Adrenal gland (tissue), 12 donors: Measurements from ENCODE around the gene KCNAB1. TPM values are rescaled to one million over a fixed set of nuclear protein-coding genes. Genes with fewer than 3 reads are reported as not detected.

Experiments
- DNase-seq, 7 donors: peaks; one replicate each; pipeline ENCODE4 v3.0.0-alpha.2; 2019 to 2020
- H3K27ac ChIP-seq, 5 donors: fragments of 200-600 bp; sonication (generic) in 4 of 5; 1 replicate in 3 of 5; 2 replicates in 2 of 5; pipeline versions ENCODE4 v1.5.1 to v1.8.0; 2016 to 2020; ENCODE audit warnings: mild to moderate bottlenecking in 1 of 5
- H3K27me3 ChIP-seq: fragments of 200-600 bp; 2 replicates; pipeline ENCODE4 v1.8.0; 2021
- H3K36me3 ChIP-seq, 2 donors: fragments of 200-600 bp; replicated peaks in 1 of 2; 1 replicate in 1 of 2; 2 replicates in 1 of 2; pipeline versions ENCODE4 v1.5.1 to v1.8.0; 2018 to 2022
- H3K4me1 ChIP-seq, 2 donors: fragments of 200-600 bp; replicated peaks in 1 of 2; 1 replicate in 1 of 2; 2 replicates in 1 of 2; pipeline versions ENCODE4 v1.5.1 to v1.8.0; 2018 to 2021
- H3K4me3 ChIP-seq, 4 donors: fragments of 200-600 bp; sonication (generic) in 3 of 4; one replicate each; pipeline ENCODE4 v1.5.1; 2016 to 2018
- H3K9me3 ChIP-seq, 3 donors: fragments of 200-600 bp; sonication (generic) in 1 of 3; replicated peaks in 1 of 3; 1 replicate in 2 of 3; 2 replicates in 1 of 3; pipeline versions ENCODE4 v1.5.1 to v1.8.0; 2016 to 2021
- CTCF ChIP-seq, 6 experiments: fragments of 450-650 bp in 4 of 6; fragments of 200-600 bp in 2 of 6; sonication (generic) in 1 of 6; IDR thresholded peaks; 1 replicate in 5 of 6; 2 replicates in 1 of 6; pipeline versions ENCODE4 v1.5.1 to v1.8.0; 2016 to 2021; ENCODE audit warnings: antibody characterized with exemption in 6 of 6, mild to moderate bottlenecking in 2 of 6, moderate library complexity in 1 of 6
- POLR2A ChIP-seq, 2 donors: fragments of 450-650 bp; IDR thresholded peaks; one replicate each; pipeline ENCODE4 v1.6.1; 2017; ENCODE audit warnings: antibody characterized with exemption in 2 of 2, mild to moderate bottlenecking in 2 of 2, moderate library complexity in 1 of 2
- WGBS, 4 donors: extraction: QIAGEN DNeasy Blood & Tissue Kit in 2 of 4; methylation state at CpG; one replicate each; pipeline versions ENCODE4 v1.1.5 to v1.1.7; 2013 to 2017; 5-methylcytosine and 5-hydroxymethylcytosine counted together
- intact Hi-C, 2 donors: fragments of 100-400 bp; cut with DNase I; formaldehyde crosslinking; loops; one replicate each; pipeline versions ENCODE4 v1.14.1 to v1.15.0; 2022 to 2023
- polyA plus RNA-seq, 3 donors: library from polyadenylated mRNA; stranded (reverse); fragments of 200-250 nt in 2 of 3; fragments of 350-450 nt in 1 of 3; fragmentation: Illumina TruSeq in 1 of 3; extraction: RNeasy Lipid Tissue Mini Kit (QIAGEN cat#74804) in 1 of 3; gene quantifications; one replicate each; pipeline ENCODE4 v1.2.3, GENCODE V29; 2013 to 2014
- total RNA-seq, 9 donors: library from RNA; depleted of rRNA in 4 of 9; stranded (reverse); fragments of >200 nt in 4 of 9; fragments of 120-200 nt in 1 of 9; fragmentation: NEBNext Ultra II Directional in 1 of 9; extraction: Animal tissue kit (Norgen Biotek cat#: 25700) in 1 of 9; gene quantifications; one replicate each; pipeline versions ENCODE4 v1.1.0 to v1.2.4, GENCODE V29; 2013 to 2023
- donor health status: healthy with polysubstance abuse.
- donor health status: Bipolar disorder and iron deficiency.
- donor health status: DM: yes; HTN: yes; CAD: no.
- donor health status: DM: no; HTN: no; CAD: no.
- donor health status: DM: no; HTN: no; CAD: no.
- donor health status: DM: yes; HTN: yes; CAD: no.

KCNAB1 gene
- total and polyA plus RNA-seq, 12 donors, result 0.36 to 5.0 (median 1.5) TPM

- DNase-seq, result no peak
- TF ChIP-seq POLR2A (IDR thresholded peaks at IDR 0.05) (no peak), CTCF (IDR thresholded peaks at IDR 0.05) (no peak)
- WGBS, 4 donors, result 63 to 76% (median 73%) methylated on average over 1 of the region's 1 CpG
- no peaks in the 10 kb centered on the region for H3K36me3 ChIP-seq
- H3K4me3 ChIP-seq, result no peak overlapping the region
- no peak overlapping the region for H3K27ac ChIP-seq
- intact Hi-C loops, result loop anchor here in 1 of 2 donors (10.0 kb wide), 1 partner anchor 168 kb away; no protein-coding TSS in a partner anchor
- H3K9me3 ChIP-seq, result no peaks in the 10 kb centered on the region
- no peaks in the 10 kb centered on the region for H3K27me3 ChIP-seq
- no peaks in the 10 kb centered on the region for H3K4me1 ChIP-seq
Measured at GRCh38 chr3:156253150-156253549, 132.8 kb downstream of the KCNAB1 start.

- intact Hi-C loops, result loop anchor here in 1 of 2 donors (10.0 kb wide), 1 partner anchor 171 kb away; no protein-coding TSS in a partner anchor
- Histone ChIP-seq H3K27ac (no peak overlapping the region), H3K4me3 (no peak overlapping the region), H3K27me3 (no peaks in the 10 kb centered on the region), H3K4me1 (no peaks in the 10 kb centered on the region), H3K36me3 (no peaks in the 10 kb centered on the region), H3K9me3 (no peaks in the 10 kb centered on the region)
- no peak for TF ChIP-seq CTCF (IDR thresholded peaks at IDR 0.05)
- TF ChIP-seq POLR2A (IDR thresholded peaks at IDR 0.05), result no peak
- WGBS, 4 donors, result 78 to 85% (median 82%) methylated on average over 4 of the region's 4 CpGs
- DNase-seq, result no peak
Measured at GRCh38 chr3:156256256-156256655, 135.9 kb downstream of the KCNAB1 start.

GRCh38 chr3:156256945-156257344 is 136.6 kb downstream of the KCNAB1 start:
- no peak for DNase-seq
- Histone ChIP-seq H3K27me3 (no peaks in the 10 kb centered on the region), H3K9me3 (no peaks in the 10 kb centered on the region), H3K36me3 (no peaks in the 10 kb centered on the region), H3K4me3 (no peak overlapping the region), H3K4me1 (no peaks in the 10 kb centered on the region), H3K27ac (no peak overlapping the region)
- intact Hi-C loops, result loop anchor here in 1 of 2 donors (10.0 kb wide), 1 partner anchor 172 kb away; no protein-coding TSS in a partner anchor
- TF ChIP-seq POLR2A (IDR thresholded peaks at IDR 0.05), result no peak
- TF ChIP-seq CTCF (IDR thresholded peaks at IDR 0.05), result no peak

- Histone ChIP-seq H3K4me3 (no peak overlapping the region), H3K27ac (no peak overlapping the region), H3K4me1 (no peaks in the 10 kb centered on the region), H3K27me3 (no peaks in the 10 kb centered on the region), H3K9me3 (no peaks in the 10 kb centered on the region), H3K36me3 (no peaks in the 10 kb centered on the region)
- WGBS, 4 donors, result 78 to 90% (median 83%) methylated on average over 2 of the region's 2 CpGs
- TF ChIP-seq CTCF (IDR thresholded peaks at IDR 0.05) (no peak), POLR2A (IDR thresholded peaks at IDR 0.05) (no peak)
- intact Hi-C loops, result loop anchor here in 1 of 2 donors (10.0 kb wide), 1 partner anchor 174 kb away; no protein-coding TSS in a partner anchor
- DNase-seq, result no peak
Measured at GRCh38 chr3:156258301-156258700, 137.9 kb downstream of the KCNAB1 start.
